ENCODE data around the gene KIRREL3.
"Not testable (repeated sequence)": the region's sequence is repeated elsewhere in the genome, so short reads cannot be mapped to it uniquely, and the experiment has no call there.

The KIRREL3 gene

DNA sequence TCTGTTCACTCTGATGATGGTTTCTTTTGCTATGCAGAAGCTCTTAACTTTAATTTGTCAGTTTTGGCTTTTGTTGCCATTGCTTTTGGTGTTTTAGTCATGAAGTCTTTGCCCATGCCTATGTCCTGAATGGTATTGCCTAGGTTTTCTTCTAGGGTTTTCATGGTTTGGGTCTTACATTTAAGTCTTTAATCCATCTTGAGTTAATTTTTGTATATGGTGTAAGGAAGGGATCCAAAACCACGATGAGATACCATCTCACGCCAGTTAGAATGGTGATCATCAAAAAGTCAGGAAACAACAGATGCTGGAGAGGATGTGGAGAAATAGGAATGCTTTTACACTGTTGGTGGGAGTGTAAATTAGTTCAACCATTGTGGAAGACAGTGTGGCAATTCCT lies 48.0 kb downstream of the KIRREL3 start:
- not testable (repeated sequence) for DNase-seq (ENCODE audit: low spot score)

DNA sequence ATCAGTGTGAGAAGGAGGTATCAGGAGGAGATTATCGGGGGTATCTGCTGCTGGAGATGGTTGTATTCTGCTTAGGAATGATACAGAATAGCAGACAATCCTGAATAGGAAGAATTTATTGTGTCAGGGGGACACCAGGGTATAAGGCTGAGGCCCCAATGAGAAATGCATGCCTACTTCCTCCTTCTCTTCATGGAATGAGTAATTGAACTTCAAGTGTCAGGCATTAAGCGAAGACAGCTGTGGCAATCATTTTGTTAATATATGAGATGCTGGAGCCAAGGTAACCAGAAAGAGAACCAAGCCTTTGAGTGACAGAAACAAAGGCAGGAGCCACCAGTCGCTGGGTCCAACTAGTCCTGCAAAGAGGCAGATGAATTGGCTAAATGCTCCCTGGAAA lies 49.1 kb downstream of the KIRREL3 start:
- DNase-seq (ENCODE audit: low spot score), result no peak

DNA sequence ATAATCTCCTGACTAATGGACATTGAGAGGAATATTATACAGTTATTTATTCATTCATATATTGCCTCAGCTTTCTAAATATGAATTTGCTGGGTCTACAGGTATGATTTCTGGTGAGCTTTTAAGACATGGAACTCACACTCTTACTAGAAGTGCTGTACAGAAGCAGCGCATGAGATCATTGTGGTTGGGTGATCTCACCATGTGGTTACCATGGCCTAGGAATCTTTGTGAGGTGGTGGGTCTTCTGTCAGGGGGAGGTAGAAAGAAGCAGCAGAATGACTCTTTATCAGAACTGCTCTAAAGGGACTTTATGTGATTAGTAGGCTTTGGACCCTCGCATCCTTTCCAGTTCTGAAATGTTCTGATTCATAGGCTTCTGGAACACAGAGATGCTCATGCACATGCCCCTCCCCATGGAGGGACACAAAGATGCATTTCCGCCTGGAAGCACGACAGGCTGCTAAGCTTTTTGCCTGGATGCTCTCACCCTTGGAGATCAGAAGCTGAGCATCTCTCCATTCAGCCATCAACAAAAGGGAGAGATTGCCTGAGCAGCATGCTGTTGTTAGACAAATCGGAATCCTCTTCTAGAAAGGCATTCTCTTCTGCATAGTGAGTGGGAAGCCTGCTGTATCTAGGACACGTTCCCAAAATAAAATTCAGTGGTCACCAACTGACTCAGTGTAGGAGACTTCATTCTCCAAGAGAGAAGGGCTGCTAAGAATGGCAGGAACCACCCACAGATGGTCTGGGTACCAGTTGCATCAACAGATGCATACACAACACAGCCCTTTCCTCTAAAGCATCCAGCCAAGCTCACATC lies 51.3 kb downstream of the KIRREL3 start:
- DNase-seq (ENCODE audit: low spot score), result peak; percentile 80

DNA sequence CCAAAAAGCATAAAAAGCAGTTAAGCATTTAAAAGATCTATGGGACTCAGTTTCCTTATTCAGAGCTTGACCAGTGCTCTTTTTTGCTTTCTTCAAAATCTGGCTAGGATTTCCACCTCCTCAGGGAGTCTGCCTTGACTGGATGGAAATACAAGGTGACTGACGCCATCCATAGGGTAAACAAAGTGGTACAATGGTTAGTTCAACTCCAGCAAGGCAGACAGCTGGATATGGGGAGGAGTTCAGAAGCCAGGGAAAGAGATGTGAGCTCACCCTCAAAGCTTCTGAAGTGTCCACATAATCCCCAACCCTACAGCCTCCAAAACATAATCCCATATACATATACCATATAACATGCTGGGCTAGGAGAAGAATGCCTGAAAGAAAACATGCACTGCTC lies 52.0 kb downstream of the KIRREL3 start:
- peak; percentile 21 for DNase-seq (ENCODE audit: low spot score)

DNA sequence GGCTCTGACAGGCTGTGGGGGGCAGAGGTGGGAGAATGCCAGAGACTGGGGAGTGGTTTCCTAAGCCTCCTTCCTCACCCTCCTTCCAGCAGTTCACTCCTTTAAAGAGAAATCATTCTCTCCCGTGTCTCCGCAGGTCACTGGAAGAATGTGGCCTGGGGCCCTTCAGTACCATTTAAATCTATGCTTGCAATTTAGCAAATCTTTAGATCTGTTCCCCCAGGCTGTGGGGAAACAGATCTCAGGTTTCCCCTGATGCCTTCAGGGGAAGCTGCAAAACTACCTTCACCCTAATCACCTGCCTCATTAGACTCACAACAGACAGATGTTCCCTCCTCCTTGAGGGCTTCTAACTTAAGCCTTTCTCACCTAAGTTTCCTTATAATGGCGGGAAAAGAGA lies 55.3 kb downstream of the KIRREL3 start:
- no peak for DNase-seq (ENCODE audit: low spot score)

DNA sequence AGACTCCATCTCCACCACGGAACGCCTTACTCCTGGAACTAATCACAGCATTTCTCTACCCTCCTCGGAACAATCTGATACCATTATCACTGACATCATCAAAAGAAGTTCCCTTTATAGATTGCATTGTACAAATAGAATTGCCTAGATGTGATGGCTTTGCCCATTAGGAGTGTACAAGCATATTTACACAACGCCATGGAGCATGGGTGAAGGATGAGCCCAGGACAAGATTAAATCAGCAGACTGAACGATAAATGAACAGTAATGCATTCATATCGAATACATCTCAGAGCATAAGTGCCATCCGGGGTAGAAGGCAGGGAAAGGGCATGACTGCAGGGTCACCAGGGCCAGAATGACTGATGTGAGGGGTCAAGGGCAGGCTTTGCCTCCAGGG lies 57.3 kb downstream of the KIRREL3 start:
- no peak for DNase-seq (ENCODE audit: low spot score)

DNA sequence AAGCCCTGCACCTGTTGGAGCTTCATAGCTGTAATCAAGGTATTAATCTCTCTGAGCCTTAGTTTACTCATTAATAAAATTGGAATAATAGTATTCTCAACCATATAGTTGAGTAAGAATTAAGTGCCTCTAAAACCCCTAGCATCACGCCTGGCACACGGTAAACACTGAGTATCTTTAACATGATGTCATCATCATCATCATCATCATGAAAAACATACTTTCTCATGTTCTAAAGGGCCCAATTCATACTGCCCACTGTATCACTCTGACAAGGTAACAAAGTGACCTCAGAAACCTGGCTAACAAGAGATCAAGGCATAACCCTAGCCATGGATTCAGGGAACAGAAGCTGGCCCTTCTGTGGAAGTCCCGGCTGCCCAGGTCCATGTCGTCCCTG lies 58.4 kb downstream of the KIRREL3 start:
- DNase-seq (ENCODE audit: low spot score), result no peak

DNA sequence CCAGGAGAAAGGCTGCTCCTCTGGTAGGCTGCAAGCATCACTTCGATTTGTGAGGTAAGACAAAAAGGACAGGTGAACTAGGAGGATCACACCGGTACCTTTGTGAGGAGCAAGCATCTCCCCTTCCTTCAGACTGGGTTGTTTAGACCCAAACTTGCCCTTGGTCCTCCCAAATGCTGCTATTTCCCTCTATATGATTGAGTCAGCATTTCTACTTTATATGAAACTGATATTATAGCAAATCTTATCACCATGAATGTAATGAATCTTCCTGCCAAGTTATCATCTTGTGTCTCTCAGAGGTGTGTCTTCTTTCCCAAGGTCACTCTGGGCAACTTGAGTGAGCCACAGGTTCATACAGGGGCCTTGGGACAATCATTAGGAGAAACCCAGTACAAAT lies 61.0 kb downstream of the KIRREL3 start:
- DNase-seq (ENCODE audit: low spot score), result no peak

DNA sequence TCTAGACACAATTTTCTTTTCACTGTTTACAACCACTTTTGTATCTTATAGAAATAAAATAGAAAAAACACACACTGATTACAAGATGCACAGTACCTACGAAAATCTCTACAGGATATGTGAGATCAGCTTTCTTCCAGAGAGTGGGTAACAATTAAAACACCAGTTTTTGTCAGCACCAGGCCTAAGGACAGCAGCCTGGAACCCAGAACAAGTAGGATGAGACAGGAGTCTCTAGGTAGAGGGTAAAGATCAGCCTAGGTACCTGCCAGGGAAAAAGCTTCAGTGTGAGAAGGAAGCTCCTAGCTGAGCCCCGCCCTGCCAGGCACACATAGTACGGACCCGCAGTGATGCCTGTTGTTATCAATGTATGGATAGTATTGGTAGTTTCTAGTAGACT lies 61.9 kb downstream of the KIRREL3 start:
- DNase-seq (ENCODE audit: low spot score), result no peak

DNA sequence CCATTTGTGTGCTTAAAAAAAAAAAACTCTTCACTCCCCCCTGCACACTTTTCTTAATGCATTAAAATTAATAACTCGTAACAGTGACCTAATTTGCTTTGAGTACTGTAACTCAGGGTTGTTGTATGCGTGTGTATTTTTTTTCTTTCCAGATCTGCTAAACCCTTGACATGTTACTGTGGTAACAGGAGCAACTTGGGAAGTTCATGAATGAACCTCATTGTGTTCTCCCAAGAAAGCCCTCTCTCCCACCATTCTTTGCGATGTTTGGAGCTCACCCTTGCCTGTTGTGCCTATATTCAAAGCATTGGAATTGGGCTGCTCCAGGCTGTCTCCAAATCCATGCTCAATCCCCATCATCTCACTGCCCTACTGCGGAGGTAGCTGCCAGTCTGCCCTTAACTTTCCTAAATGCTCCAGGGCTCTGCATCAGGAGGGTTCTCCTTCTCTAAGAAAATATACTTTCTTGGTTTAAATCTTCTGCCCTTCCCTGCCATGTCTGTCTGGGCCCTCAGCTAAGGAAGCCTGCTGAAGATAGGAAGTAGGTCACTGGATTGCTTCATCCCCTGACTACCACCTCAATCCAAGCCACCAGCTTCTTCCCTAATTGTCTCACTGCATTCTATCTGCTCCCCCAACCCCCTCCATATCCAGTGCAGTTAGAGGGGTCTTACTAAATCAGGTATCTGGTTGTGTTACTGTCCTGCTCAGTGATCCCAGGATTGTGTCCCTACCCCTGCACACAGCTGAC lies 70.3 kb downstream of the KIRREL3 start:
- no peak for DNase-seq (ENCODE audit: low spot score)

DNA sequence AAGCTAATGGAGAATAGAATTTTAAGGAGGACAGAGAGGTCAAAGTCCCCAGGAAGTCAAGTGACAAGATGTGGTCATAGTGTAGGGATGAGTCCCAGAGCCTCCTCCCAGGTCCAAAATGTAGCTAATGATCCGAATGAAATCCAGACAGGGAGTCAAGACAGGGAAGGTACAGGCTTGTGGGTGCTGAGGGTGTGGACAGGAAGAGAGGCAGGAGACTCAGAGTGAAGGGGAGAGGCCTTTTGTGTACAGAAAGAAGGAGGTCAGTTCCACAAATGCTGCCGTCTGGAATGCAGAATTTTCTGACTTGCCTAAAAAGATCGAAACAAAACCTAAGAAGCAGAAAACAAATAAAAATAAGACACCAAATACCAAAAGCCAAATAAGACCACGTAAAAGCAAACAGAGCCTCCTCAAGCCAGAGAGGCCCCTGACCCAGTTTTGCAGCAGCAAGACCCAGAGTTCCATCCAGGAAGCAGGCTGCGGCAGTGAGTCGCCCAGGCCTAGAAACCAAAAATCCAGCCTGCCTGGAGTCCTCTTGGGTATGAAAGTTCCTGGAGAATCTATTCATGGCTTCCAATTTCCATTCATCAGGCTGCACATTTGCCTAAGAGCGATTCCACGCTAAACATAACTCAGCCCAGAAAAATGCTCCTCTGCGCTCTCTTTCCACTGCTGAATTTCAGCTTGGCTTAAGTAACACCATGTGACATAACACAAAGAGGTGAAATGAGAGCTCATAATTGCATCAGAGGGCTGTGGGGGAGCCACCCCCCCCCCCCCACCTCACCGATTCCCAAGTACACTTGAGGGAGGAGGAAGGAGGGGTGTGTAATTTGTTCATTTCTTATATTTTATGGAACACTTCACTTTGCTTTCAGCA lies 71.2 kb downstream of the KIRREL3 start:
- peak; percentile 31 for DNase-seq (ENCODE audit: low spot score)

DNA sequence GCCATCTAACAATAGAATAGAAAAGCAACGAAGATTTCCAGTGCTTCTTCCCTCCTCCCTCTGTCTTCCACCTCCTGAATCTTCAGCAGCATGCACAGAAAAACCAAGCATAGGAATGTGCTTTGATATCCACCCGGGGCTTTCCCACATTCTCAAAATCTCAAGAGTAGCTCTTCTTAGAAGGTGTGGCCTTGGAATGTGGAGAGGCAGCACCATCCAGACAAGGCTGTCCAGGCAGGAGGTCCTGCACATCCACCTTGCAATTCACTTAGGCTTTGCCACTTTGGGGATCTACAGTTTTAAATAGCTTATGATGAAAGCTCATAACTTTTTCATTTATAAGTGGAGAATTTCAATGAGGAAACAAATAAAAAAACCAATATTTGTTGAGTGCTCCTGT lies 72.9 kb downstream of the KIRREL3 start:
- peak; percentile 48 for DNase-seq (ENCODE audit: low spot score)

DNA sequence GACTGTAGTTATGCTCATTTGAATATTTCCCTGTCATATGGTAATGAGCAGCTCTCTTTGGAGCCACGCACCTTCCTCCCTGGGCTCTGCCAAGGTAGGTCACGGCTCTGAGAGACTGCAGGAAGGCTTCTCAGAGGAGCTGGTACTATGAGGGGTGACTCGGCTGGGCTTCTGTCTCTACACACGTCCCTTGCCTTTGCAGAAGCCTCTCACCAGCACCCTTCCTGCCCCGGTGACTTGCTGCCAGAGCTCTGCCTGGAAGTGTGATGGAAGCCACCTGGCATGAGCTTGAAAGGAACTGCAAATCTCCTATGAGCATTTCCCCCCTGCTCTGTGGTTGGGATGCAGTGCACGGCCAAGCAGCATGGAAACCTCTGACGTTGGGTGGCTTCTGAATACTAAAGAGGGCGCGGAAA lies 74.2 kb downstream of the KIRREL3 start:
- DNase-seq (ENCODE audit: low spot score), result no peak

DNA sequence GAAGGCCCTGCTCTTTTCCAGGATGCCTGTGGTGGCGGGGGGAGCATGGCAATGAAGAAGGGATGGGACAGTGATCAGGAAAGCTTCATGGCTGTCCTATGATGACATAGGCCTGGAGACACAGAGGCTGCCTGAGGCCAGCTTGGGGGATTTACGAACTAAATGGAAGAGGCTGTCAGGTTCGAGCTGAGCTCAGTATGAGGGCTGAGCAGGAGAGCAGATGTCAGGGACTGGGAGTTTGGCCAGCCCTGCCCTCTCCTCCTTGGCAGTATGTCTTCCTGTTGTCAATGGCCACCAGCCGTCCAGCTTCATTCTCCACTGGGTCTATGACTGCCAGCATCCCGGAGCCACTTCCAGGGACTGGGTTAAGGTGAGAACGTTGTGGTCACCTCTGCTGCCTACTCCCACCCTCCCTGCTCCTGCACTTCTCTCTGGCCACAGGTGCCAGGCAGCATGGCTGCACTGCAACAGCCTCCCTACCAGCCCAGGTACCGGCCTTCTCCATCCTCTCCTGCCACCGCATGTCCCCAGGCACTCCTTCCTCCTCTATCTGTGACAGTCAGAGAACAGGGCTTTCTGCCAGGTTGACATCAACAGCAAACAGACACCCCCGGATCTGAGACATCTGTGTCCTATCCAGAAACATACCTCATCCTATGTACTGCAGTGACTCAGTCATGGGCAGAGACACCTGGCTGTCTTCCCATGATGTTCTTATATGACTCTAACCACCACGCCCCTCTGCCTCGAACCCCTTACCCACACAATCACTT lies 75.1 kb downstream of the KIRREL3 start:
- DNase-seq (ENCODE audit: low spot score), result peak; percentile 41

DNA sequence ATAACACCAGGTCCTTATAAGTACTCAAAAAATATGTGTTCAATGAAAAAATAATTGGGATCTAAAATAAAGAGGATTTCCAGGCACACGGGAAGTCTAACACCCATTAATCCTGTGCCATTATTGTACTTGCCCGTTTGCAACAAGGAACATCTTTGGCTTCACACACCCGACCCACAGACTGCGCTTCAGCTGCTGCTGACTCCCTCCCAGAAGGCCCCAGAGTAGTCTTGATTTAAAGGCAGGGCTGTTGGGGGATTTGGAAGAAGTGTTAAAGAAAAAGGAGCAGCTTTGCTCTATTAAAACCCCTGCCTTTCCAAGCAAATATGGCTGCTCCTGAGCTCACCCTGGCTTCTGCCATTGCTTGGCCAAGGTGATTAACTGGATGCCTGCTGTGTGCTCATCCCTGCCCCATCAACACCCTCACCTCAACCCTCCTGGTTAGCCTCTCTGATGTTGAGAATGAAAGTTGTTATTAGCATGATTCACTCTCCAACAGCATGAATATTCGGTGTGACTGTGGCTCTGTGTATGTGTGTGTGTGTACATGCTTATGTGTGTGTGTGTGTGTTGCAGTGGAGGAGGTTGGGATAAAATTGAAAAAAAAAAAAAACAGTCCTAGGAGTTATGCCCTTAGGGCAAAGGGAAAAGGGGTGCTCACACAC lies 76.1 kb downstream of the KIRREL3 start:
- peak; percentile 78 for DNase-seq (ENCODE audit: low spot score)

DNA sequence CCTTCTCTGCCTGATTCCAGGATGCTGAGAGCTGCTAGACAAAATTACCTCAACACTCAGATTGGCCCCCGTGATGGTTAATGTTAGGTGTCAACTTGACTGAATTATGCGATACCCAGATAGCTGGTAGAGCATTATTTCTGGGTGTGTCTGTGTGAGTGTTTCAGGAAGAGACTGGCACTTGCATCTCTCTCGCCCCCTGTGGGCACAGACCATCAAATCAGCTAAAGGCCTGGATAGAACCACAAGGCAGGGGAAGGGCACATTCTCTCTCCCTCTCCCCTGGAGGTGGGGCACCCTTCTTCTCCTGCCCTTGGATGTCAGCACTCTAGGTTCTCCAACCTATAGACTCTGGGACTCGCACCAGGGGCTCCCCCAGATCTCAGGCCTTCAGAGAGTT lies 79.7 kb downstream of the KIRREL3 start:
- no peak for DNase-seq (ENCODE audit: low spot score)

DNA sequence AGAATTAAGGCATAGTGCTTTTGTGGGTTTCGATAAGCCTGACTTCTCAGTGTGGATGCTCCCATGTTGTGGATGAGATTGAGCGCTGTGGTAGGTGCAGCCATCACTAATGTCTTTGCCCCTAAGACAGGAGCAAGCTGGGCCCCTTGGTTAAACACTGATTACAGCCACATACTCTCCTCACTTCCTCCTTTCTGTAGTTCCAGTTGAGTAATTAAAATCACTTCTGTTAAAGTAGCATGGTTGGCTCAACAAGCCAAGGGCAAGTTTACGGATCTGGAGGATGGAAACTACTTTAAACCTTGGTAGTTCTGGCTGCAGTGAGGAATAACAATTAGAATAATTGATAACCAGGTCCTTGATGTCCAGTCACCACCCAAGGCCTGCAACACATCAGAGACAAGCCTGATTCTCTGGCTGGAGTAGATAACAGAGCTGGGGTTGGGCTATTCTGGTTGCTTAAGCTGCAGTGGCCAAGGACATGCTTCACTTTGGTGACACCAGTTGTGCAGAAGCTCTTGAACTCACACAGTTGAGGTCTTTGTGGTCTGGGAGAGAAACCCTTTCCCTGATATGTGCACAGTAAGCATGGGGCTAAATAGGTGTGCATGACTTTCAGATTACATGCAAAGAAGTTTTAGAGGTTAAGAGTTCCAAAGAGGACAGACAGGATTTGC lies 81.3 kb downstream of the KIRREL3 start:
- DNase-seq (ENCODE audit: low spot score), result peak; percentile 53

DNA sequence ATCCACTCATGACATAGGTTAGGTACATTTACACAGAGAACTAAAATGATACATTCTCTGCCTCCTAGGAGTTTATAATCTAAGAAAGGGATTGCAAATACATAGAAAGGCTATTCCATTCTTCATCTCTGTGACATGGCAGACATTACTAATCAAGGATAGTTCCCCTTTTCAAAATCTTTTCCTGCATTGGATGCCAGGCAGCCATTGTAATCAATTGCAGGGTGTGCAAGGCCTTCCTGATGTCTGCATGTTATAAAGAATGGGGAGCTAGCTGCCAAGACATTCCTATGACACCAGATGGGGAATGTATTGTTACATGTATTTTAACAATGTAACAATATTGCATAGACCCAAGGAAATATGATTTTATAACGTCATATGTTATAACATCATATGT lies 82.0 kb downstream of the KIRREL3 start:
- peak; percentile 26 for DNase-seq (ENCODE audit: low spot score)

DNA sequence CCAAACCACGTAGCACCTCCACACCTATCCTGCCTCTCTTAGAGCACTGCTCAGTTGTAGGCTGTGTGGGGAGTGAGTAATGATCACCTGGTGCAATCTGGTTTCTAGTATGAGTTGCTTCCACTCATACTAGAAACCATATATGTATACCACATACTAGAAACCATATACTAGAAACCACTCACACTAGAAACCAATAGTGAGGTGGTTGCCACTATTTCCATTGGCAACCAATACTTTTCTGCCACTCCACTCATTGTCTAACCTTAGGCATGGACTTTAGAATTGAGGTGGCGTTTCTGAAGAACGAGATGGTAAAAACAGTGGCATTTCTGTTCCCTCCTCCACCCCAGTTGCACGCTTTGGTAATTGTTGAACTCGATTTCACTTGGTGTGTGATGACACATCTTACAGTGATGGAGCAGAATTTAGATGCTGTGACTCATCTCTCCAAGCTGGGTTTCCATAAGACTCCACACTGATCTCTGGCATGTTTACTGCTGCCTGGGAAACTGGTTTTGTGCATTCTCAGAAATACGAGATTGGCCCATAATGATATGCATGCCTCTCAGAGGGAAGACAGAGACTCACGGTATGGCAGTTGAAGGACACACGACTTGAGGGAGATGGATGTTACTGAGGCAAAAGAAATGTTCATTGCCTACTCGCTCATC lies 82.9 kb downstream of the KIRREL3 start:
- peak; percentile 99 for DNase-seq (ENCODE audit: low spot score)

DNA sequence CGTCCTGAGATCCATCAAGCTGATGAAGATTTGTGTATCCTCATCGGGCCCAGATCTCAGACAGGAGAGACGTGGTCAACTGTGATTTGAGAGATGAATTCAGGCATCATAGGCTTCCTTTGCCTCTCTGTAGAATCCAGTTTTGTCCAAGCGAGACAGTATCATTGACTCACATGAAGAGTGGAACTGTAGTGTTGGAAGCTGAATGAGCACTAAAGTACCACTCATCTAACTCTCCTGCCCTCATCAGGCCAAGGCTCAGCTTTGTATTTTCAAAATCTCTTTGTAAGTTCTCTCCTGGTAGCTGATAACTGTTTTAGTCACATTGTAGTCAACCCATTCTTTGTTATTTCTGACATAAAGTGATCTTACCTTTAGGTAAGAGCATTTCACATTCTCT lies 85.1 kb downstream of the KIRREL3 start:
- DNase-seq (ENCODE audit: low spot score), result no peak

Measured in kidney tubule cell (primary cell).